Keratinocyte (primary cell): ENCODE results near the gene NUP155. TPM values are rescaled to one million over a fixed set of nuclear protein-coding genes. Genes with fewer than 3 reads are reported as not detected.

Source experiments
- DNase-seq: peaks from one replicate; pipeline ENCODE4 v3.0.0-alpha.2; 2011; ENCODE audit warnings: low read depth, missing footprints, low spot score
- FAIRE-seq: peaks from 2 replicates; lab custom pipeline; 2011; peaks lifted over from hg19 to GRCh38; lab: Jason Lieb, UNC
- H2AFZ ChIP-seq: 2 replicates; pipeline ENCODE4 v1.6.0; 2012; ENCODE audit warnings: low read length, control low read depth, inconsistent platforms; ENCODE audit not compliant: control insufficient read depth
- H3K27ac ChIP-seq: 2 replicates; pipeline ENCODE4 v1.5.1; 2011; ENCODE audit warnings: low read length; ENCODE audit not compliant: control insufficient read depth, insufficient read depth
- H3K27me3 ChIP-seq: 3 replicates; pipeline ENCODE4 v1.6.0; 2011; ENCODE audit warnings: low read length; ENCODE audit not compliant: control insufficient read depth, insufficient read depth; ENCODE audit errors: extremely low read depth
- H3K36me3 ChIP-seq, 2 experiments: 2 replicates in 1 of 2; 3 replicates in 1 of 2; pipeline ENCODE4 v1.5.1; 2011; ENCODE audit warnings: low read length in 2 of 2, mild to moderate bottlenecking in 1 of 2; ENCODE audit not compliant: control insufficient read depth in 2 of 2, insufficient read depth in 2 of 2; ENCODE audit errors: extremely low read depth in 1 of 2
- H3K4me1 ChIP-seq: 3 replicates; pipeline ENCODE4 v1.5.1; 2011; ENCODE audit warnings: low read length; ENCODE audit not compliant: control insufficient read depth, insufficient read depth; ENCODE audit errors: extremely low read depth
- H3K4me2 ChIP-seq: 3 replicates; pipeline ENCODE4 v1.6.0; 2011; ENCODE audit warnings: low read depth, low read length; ENCODE audit not compliant: control insufficient read depth, insufficient read depth; ENCODE audit errors: extremely low read depth
- H3K4me3 ChIP-seq, 3 experiments: fragments of 200-600 bp in 1 of 3; sonication (generic) in 1 of 3; 2 replicates in 2 of 3; 3 replicates in 1 of 3; pipeline ENCODE4 v1.5.1; 2011 to 2016; ENCODE audit warnings: low read length in 3 of 3, mild to moderate bottlenecking in 3 of 3, control low read depth in 2 of 3, inconsistent platforms in 1 of 3, low read depth in 1 of 3, mixed read lengths in 1 of 3, mixed run types in 1 of 3, moderate library complexity in 1 of 3; ENCODE audit not compliant: control insufficient read depth in 2 of 3, insufficient read depth in 2 of 3; ENCODE audit errors: extremely low read depth in 1 of 3
- H3K79me2 ChIP-seq: 2 replicates; pipeline ENCODE4 v1.6.0; 2012; ENCODE audit warnings: low read length; ENCODE audit not compliant: control insufficient read depth, insufficient read depth
- H3K9ac ChIP-seq: 3 replicates; pipeline ENCODE4 v1.6.0; 2011; ENCODE audit warnings: low read length; ENCODE audit not compliant: control insufficient read depth, insufficient read depth; ENCODE audit errors: extremely low read depth
- H3K9me1 ChIP-seq: 3 replicates; pipeline ENCODE4 v1.6.0; 2011; ENCODE audit warnings: low read length; ENCODE audit not compliant: control insufficient read depth, insufficient read depth; ENCODE audit errors: extremely low read depth
- H3K9me3 ChIP-seq: 2 replicates; pipeline ENCODE4 v1.5.1; 2012; ENCODE audit warnings: low read depth, low read length; ENCODE audit not compliant: control insufficient read depth
- H4K20me1 ChIP-seq: 3 replicates; pipeline ENCODE4 v1.6.0; 2011; ENCODE audit warnings: low read length; ENCODE audit not compliant: control insufficient read depth, insufficient read depth; ENCODE audit errors: extremely low read depth
- EZH2 ChIP-seq: IDR thresholded peaks from one replicate; pipeline ENCODE4 v1.6.1; 2012; ENCODE audit warnings: inconsistent platforms, mild to moderate bottlenecking, low read length, moderate library complexity
- dilution Hi-C: fragments of 300-500 bp; cut with MboI; formaldehyde crosslinking; loops from one replicate; pipeline ENCODE4 v1.7.0; 2020; ENCODE audit warnings: low sequenced_read_pairs; ENCODE audit not compliant: extremely low pct_ligation_motif_present
- polyA plus RNA-seq, 5 experiments: library from polyadenylated mRNA; depleted of rRNA in 3 of 5; stranded (reverse) in 3 of 5; stranded (forward) in 1 of 5; unstranded in 1 of 5; fragments of >200 nt; gene quantifications; 1 replicate in 1 of 5; 2 replicates in 3 of 5; 3 replicates in 1 of 5; pipeline versions ENCODE4 v1.2.1 to v1.2.3, GENCODE V29; 2011 to 2012; ENCODE audit warnings: missing spikeins in 2 of 5, low read depth in 1 of 5, low replicate concordance in 1 of 5
- TF ChIP-seq, protein P1 (sequence below), 3 experiments: IDR thresholded peaks in 1 of 3; conservative IDR thresholded peaks in 1 of 3; optimal IDR thresholded peaks in 1 of 3; 2 replicates in 2 of 3; 3 replicates in 1 of 3; pipeline versions ENCODE3 to v1.5.1; 2011; ENCODE audit warnings: low read length in 3 of 3, mild to moderate bottlenecking in 3 of 3, moderate library complexity in 2 of 3, control low read depth in 1 of 3, inconsistent platforms in 1 of 3; ENCODE audit not compliant: insufficient read depth in 2 of 3; ENCODE audit errors: extremely low read depth in 1 of 3

The NUP155 gene
- polyA plus RNA-seq, 1 donor (not counting 4 experiments of a cell fraction or from before 2014, with no cell fraction given) = 20.5 TPM

DNA sequence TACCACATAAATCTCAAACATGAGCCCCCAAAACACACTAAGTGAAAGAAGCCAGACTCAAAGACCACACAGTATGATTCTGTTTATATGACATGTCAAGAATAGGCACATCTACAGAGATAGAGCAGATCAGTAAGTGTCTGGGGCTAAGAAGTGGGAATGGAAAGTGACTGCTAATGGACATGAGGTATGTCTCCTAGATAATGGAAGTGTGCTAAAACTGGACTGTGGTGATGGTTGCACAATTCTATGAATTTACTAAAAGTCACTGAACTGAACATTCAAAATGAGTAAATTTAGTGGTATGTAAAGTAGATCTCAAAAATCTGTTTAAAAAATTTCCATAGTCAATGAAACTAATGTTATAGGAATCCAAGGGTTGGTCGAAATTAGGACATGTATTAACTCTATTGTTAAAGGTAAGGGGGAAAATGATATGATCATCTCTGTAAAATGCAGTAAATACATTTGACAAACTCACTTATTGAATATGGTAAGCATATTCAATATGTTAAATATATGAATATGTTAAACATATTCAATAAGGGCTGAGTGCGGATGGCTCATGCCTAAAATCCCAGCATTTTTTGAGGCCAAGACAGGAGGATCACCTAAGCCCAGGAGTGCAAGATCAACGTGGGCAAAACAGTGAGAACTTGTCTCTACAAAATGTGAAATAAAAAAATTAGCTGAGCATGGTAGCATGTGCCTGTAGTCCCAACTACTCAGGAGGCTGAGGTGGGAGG lies 51.7 kb downstream of the NUP155 start:
- DNase-seq (no peak), FAIRE-seq (no peak)
- peaks cover 6 to 11% of the 10 kb centered on the region in 2 experiments for H3K36me3 ChIP-seq
- H3K9ac ChIP-seq = no peak overlapping the region
- H3K79me2 ChIP-seq = no peaks in the 10 kb centered on the region
- no peak overlapping the region for H3K4me2 ChIP-seq
- no peak overlapping the region for H2AFZ ChIP-seq
- no peak overlapping the region for H3K4me3 ChIP-seq
- no peaks in the 10 kb centered on the region for H3K9me3 ChIP-seq
- H3K4me1 ChIP-seq = no peaks in the 10 kb centered on the region
- no peaks in the 10 kb centered on the region for H3K27me3 ChIP-seq
- H4K20me1 ChIP-seq = no peaks in the 10 kb centered on the region
- TF ChIP-seq, protein P1, sequence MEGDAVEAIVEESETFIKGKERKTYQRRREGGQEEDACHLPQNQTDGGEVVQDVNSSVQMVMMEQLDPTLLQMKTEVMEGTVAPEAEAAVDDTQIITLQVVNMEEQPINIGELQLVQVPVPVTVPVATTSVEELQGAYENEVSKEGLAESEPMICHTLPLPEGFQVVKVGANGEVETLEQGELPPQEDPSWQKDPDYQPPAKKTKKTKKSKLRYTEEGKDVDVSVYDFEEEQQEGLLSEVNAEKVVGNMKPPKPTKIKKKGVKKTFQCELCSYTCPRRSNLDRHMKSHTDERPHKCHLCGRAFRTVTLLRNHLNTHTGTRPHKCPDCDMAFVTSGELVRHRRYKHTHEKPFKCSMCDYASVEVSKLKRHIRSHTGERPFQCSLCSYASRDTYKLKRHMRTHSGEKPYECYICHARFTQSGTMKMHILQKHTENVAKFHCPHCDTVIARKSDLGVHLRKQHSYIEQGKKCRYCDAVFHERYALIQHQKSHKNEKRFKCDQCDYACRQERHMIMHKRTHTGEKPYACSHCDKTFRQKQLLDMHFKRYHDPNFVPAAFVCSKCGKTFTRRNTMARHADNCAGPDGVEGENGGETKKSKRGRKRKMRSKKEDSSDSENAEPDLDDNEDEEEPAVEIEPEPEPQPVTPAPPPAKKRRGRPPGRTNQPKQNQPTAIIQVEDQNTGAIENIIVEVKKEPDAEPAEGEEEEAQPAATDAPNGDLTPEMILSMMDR (optimal IDR thresholded peaks at IDR 0.05 in 1 of 3, IDR thresholded peaks at IDR 0.05 in 1 of 3, conservative IDR thresholded peaks at IDR 0.05 in 1 of 3; ENCODE audit: extremely low read depth in 1 of 3, insufficient read depth in 2 of 3, low read length in 3 of 3) = no peak
- no peak for TF ChIP-seq EZH2
- no peak overlapping the region for H3K27ac ChIP-seq
- no peaks in the 10 kb centered on the region for H3K9me1 ChIP-seq
- dilution Hi-C loops = no loop called here

DNA sequence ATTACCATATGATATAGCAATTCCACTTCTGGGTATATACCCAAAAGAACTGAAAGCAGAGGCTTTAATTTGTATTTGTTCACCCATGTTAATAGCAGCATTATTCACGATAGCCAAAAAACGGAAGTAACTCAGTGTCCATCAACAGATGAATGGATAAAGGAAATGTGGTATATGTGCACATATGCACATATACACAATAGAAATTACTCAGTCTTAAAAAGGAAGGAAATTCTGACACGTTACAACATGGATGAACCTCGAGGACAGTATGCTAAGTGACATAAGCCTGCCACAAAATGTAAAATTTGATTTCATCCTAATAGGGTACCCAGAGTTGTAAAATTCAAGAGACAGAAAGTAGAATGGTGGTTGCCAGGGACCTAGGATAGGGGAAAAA lies 54.9 kb downstream of the NUP155 start:
- H3K4me3 ChIP-seq = no peak overlapping the region
- no peak overlapping the region for H3K9ac ChIP-seq
- H3K9me3 ChIP-seq = no peaks in the 10 kb centered on the region
- H2AFZ ChIP-seq = no peak overlapping the region
- no peak overlapping the region for H3K27ac ChIP-seq
- no peaks in the 10 kb centered on the region for H4K20me1 ChIP-seq
- dilution Hi-C loops = no loop called here
- H3K9me1 ChIP-seq = no peaks in the 10 kb centered on the region
- H3K36me3 ChIP-seq = peaks cover 5 to 20% of the 10 kb centered on the region in 2 experiments
- TF ChIP-seq EZH2 = no peak
- TF ChIP-seq, protein P1 (optimal IDR thresholded peaks at IDR 0.05 in 1 of 3, IDR thresholded peaks at IDR 0.05 in 1 of 3, conservative IDR thresholded peaks at IDR 0.05 in 1 of 3; ENCODE audit: extremely low read depth in 1 of 3, insufficient read depth in 2 of 3, low read length in 3 of 3) = no peak
- H3K4me2 ChIP-seq = no peak overlapping the region
- H3K27me3 ChIP-seq = no peaks in the 10 kb centered on the region
- DNase-seq (no peak), FAIRE-seq (no peak)
- H3K79me2 ChIP-seq = no peaks in the 10 kb centered on the region
- H3K4me1 ChIP-seq = no peaks in the 10 kb centered on the region
